Endothelial cell of umbilical vein (primary cell): ENCODE measurements around the gene BHLHE41. TPM values are rescaled to one million over a fixed set of nuclear protein-coding genes. Genes with fewer than 3 reads are reported as not detected.

Source experiments
- Bru-seq: library from RNA; stranded (reverse); fragments of 400-500 nt; gene quantifications from one replicate; lab custom pipeline; 2021; lab: Mats Ljungman, UMichigan
- BruChase-seq, 2 experiments: library from RNA; stranded (reverse); fragments of 400-500 nt; gene quantifications; one replicate each; lab custom pipeline; 2021; lab: Mats Ljungman, UMichigan
- BruUV-seq: library from RNA; stranded (reverse); fragments of 400-500 nt; replicated peaks from 2 replicates; lab custom pipeline; 2021; lab: Mats Ljungman, UMichigan
- CTCF ChIA-PET: fragments of 300-600, 350-600 bp; sonication (Branson Sonifier 250); formaldehyde crosslinking; loops from one replicate; lab custom pipeline; 2021; ENCODE audit warnings: antibody characterized with exemption, inconsistent platforms; lab: Charles Lee
- POLR2A ChIA-PET: fragments of 300-600, 350-600 bp; sonication (Branson Sonifier 250); formaldehyde crosslinking; loops from one replicate; lab custom pipeline; 2021; ENCODE audit warnings: antibody characterized with exemption, inconsistent platforms; lab: Charles Lee
- DNase-seq: peaks from one replicate; pipeline ENCODE4 v3.0.0-alpha.2; 2011; ENCODE audit warnings: low read depth, low spot score
- FAIRE-seq: peaks from 2 replicates; lab custom pipeline; 2011; peaks lifted over from hg19 to GRCh38; lab: Jason Lieb, UNC
- H2AFZ ChIP-seq: 2 replicates; pipeline ENCODE4 v1.6.0; 2012; ENCODE audit warnings: low read depth, low read length, control low read depth, inconsistent platforms
- H3K27ac ChIP-seq: 2 replicates; pipeline ENCODE4 v1.5.1; 2011; ENCODE audit warnings: low read depth, mild to moderate bottlenecking, control low read depth, low read length, moderate library complexity; ENCODE audit not compliant: insufficient read depth
- H3K27me3 ChIP-seq, 2 experiments: 2 replicates each; pipeline versions ENCODE4 v1.6.0 to v1.6.1; 2011; ENCODE audit warnings: low read length in 2 of 2, mixed read lengths in 1 of 2; ENCODE audit not compliant: control insufficient read depth in 2 of 2, insufficient read depth in 2 of 2
- H3K36me3 ChIP-seq, 2 experiments: 2 replicates in 1 of 2; 3 replicates in 1 of 2; pipeline ENCODE4 v1.5.1; 2011; ENCODE audit warnings: low read length in 2 of 2, mild to moderate bottlenecking in 1 of 2, moderate library complexity in 1 of 2; ENCODE audit not compliant: control insufficient read depth in 2 of 2, insufficient read depth in 2 of 2; ENCODE audit errors: extremely low read depth in 1 of 2
- H3K4me1 ChIP-seq: 3 replicates; pipeline ENCODE4 v1.5.1; 2011; ENCODE audit warnings: mild to moderate bottlenecking, low read length; ENCODE audit not compliant: control insufficient read depth, insufficient read depth; ENCODE audit errors: extremely low read depth
- H3K4me2 ChIP-seq: 2 replicates; pipeline ENCODE4 v1.6.1; 2011; ENCODE audit warnings: low read length, control low read depth, mixed read lengths; ENCODE audit not compliant: insufficient read depth
- H3K4me3 ChIP-seq, 3 experiments: fragments of 200-600 bp in 1 of 3; sonication (generic), shearing (Covaris generic) in 1 of 3; replicated peaks in 1 of 3; 2 replicates each; pipeline ENCODE4 v1.5.1; 2011 to 2016; ENCODE audit warnings: control low read depth in 3 of 3, low read length in 3 of 3, mild to moderate bottlenecking in 2 of 3, inconsistent platforms in 1 of 3, low read depth in 1 of 3, moderate library complexity in 1 of 3; ENCODE audit not compliant: insufficient read depth in 1 of 3
- H3K79me2 ChIP-seq: 2 replicates; pipeline ENCODE4 v1.6.0; 2012; ENCODE audit warnings: low read length, inconsistent platforms; ENCODE audit not compliant: control insufficient read depth, insufficient read depth
- H3K9ac ChIP-seq: replicated peaks from 2 replicates; pipeline ENCODE3; 2011; ENCODE audit warnings: low read length, control low read depth; ENCODE audit not compliant: insufficient read depth; ENCODE audit errors: extremely low read depth
- H3K9me1 ChIP-seq: replicated peaks from 3 replicates; pipeline ENCODE4 v1.6.0; 2011; ENCODE audit warnings: mild to moderate bottlenecking, low read length; ENCODE audit not compliant: control insufficient read depth, insufficient read depth; ENCODE audit errors: extremely low read depth
- H3K9me3 ChIP-seq: replicated peaks from 2 replicates; pipeline ENCODE4 v1.5.1; 2012; ENCODE audit warnings: low read length, inconsistent platforms; ENCODE audit not compliant: control insufficient read depth, insufficient read depth
- H4K20me1 ChIP-seq: replicated peaks from 2 replicates; pipeline ENCODE3; 2011; ENCODE audit warnings: mild to moderate bottlenecking, low read length; ENCODE audit not compliant: control insufficient read depth, insufficient read depth; ENCODE audit errors: extremely low read depth
- CTCF ChIP-seq, 2 donors: IDR thresholded peaks; 1 replicate in 1 of 2; 2 replicates in 1 of 2; pipeline ENCODE4 v1.5.1; 2011; ENCODE audit warnings: low read length in 2 of 2, mild to moderate bottlenecking in 2 of 2, moderate library complexity in 2 of 2, control low read depth in 1 of 2, inconsistent platforms in 1 of 2, low read depth in 1 of 2; ENCODE audit not compliant: insufficient read depth in 1 of 2; ENCODE audit errors: extremely low read depth in 1 of 2
- EZH2 ChIP-seq: IDR thresholded peaks from 2 replicates; pipeline ENCODE4 v1.6.1; 2012; ENCODE audit warnings: borderline replicate concordance, low read depth, mild to moderate bottlenecking, moderate library complexity, low read length, inconsistent platforms; ENCODE audit not compliant: severe bottlenecking
- FOS ChIP-seq: IDR thresholded peaks from 2 replicates; pipeline ENCODE4 v1.6.1; 2011; ENCODE audit warnings: mild to moderate bottlenecking, low read length, moderate library complexity, borderline replicate concordance; ENCODE audit not compliant: insufficient read depth
- GATA2 ChIP-seq: IDR thresholded peaks from 2 replicates; pipeline ENCODE4 v1.7.0; 2011; ENCODE audit warnings: low read depth, mild to moderate bottlenecking, moderate library complexity, mixed read lengths, low read length; ENCODE audit not compliant: insufficient read length, insufficient read depth
- JUN ChIP-seq: IDR thresholded peaks from 2 replicates; pipeline ENCODE4 v1.6.1; 2011; ENCODE audit warnings: borderline replicate concordance, low read depth; ENCODE audit not compliant: insufficient read length, insufficient read depth
- MAX ChIP-seq: IDR thresholded peaks from 2 replicates; pipeline ENCODE4 v1.6.1; 2011; ENCODE audit not compliant: insufficient read depth, insufficient read length
- MYC ChIP-seq: IDR thresholded peaks from one replicate; pipeline ENCODE4 v1.6.1; 2011; ENCODE audit warnings: mild to moderate bottlenecking, low read depth, low read length
- POLR2A ChIP-seq: IDR thresholded peaks from 2 replicates; pipeline ENCODE4 v1.6.1; 2012; ENCODE audit warnings: low read depth, mild to moderate bottlenecking, control low read depth, low read length
- POLR2AphosphoS5 ChIP-seq: IDR thresholded peaks from 2 replicates; pipeline ENCODE4 v1.6.1; 2012; ENCODE audit warnings: low read depth, mild to moderate bottlenecking, control low read depth, low read length, moderate library complexity; ENCODE audit not compliant: insufficient read depth
- dilution Hi-C: fragments of 300-500 bp; cut with MboI; formaldehyde crosslinking; loops from one replicate; pipeline ENCODE4 v1.15.0; 2019; ENCODE audit warnings: low sequenced_read_pairs; ENCODE audit not compliant: extremely low pct_ligation_motif_present
- intact Hi-C: fragments of 100-400 bp; cut with micrococcal nuclease; formaldehyde crosslinking; loops from one replicate; pipeline ENCODE4 v1.10.0; 2022
- long read RNA-seq: library from polyadenylated mRNA; stranded (forward); transcript quantifications from one replicate; pipeline ENCODE4 v2.0.0, GENCODE V29; 2021
- polyA minus RNA-seq, 3 experiments: library from RNA; depleted of rRNA, polyadenylated mRNA; stranded (reverse); fragments of >200 nt; gene quantifications; 1 replicate in 1 of 3; 2 replicates in 2 of 3; pipeline ENCODE4 v1.2.3, GENCODE V29; 2011
- polyA plus RNA-seq, 4 experiments: library from polyadenylated mRNA; depleted of rRNA in 3 of 4; stranded (reverse) in 3 of 4; unstranded in 1 of 4; fragments of >200 nt; gene quantifications; 2 replicates each; pipeline versions ENCODE4 v1.2.1 to v1.2.3, GENCODE V29; 2011 to 2012; ENCODE audit warnings: missing spikeins in 1 of 4
- total RNA-seq: library from RNA; stranded (reverse); gene quantifications from 2 replicates; pipeline ENCODE4 v1.2.3, GENCODE V29; 2021

The BHLHE41 gene
- total RNA-seq (0.07 and 0.24 TPM in 2 replicates), polyA plus RNA-seq (0.03 and 0.12 TPM in 2 replicates), polyA minus RNA-seq (not detected in 2 replicates), Bru-seq, nascent RNA (percentile 16 among the genes with signal in this experiment), BruChase-seq, experiment 1, labeled RNA remaining after a 6-hour chase (percentile 26 among the genes with signal in this experiment), BruChase-seq, experiment 2, labeled RNA remaining after a 2-hour chase (percentile 24 among the genes with signal in this experiment)
- 0.04 and 0.06 TPM in 2 replicates for polyA plus RNA-seq (2011; cell fraction: cytosol; rRNA removed)
- polyA plus RNA-seq (2011; cell fraction: nucleus; rRNA removed) = 0.04 TPM in 1 of 2 replicates, not detected in the other
- polyA plus RNA-seq (2012) = 0.59 and 0.85 TPM in 2 replicates
- not detected for polyA minus RNA-seq (2011; cell fraction: cytosol; rRNA and poly(A)+ RNA removed)
- not detected in 2 replicates for polyA minus RNA-seq (2011; cell fraction: nucleus; rRNA and poly(A)+ RNA removed)
- long read RNA-seq, partial matches to known transcripts = 0 of 1 reads
- long read RNA-seq, other reads (novel, unspliced or antisense) = 1 of 1 reads

- BruUV-seq = no TSS peak
- FAIRE-seq = no peak
These were observed at the start of gene BHLHE41 for GRCh38 chr12:26124446-26125399. TSS of gene BHLHE41 (minus strand) at chr12:26125037. CDS start at chr12:26124779, 258 bp downstream.

More at GRCh38 chr12:26124446-26125399, at the start of gene BHLHE41:
- Histone ChIP-seq H3K27me3 (peaks cover 30 to 50% of the 10 kb centered on the region in 2 experiments), H3K9ac (peak within 1 kb of the TSS; percentile 21), H3K79me2 (no peaks in the 10 kb centered on the region), H2AFZ (peak within 1 kb of the TSS; percentile 60), H3K4me3 (peak within 1 kb of the TSS; percentile 39 to 64 (median 49)), H4K20me1 (no peaks in the 10 kb centered on the region), H3K4me2 (peak within 1 kb of the TSS; percentile 95), H3K9me1 (no peaks in the 10 kb centered on the region), H3K36me3 (no peaks in the 10 kb centered on the region), H3K4me1 (peaks cover 23% of the 10 kb centered on the region), H3K27ac (no peak within 1 kb of the TSS), H3K9me3 (no peaks in the 10 kb centered on the region)
- ChIA-PET POLR2A (no interaction called here), CTCF (interaction anchor here (0.7 to 4.4 kb wide), 11 partner anchors 9 to 577 kb away, joined by 3 to 24 read pairs (median 3); partner anchors contain the start of gene SSPN)
- TF ChIP-seq FOS = no peak
- TF ChIP-seq POLR2A = no peak
- TF ChIP-seq JUN = no peak
- no peak for TF ChIP-seq CTCF (IDR thresholded peaks at IDR 0.05; ENCODE audit: extremely low read depth in 1 of 2, insufficient read depth in 1 of 2, low read depth in 1 of 2, low read length in 2 of 2)
- TF ChIP-seq MYC = no peak
- peak; percentile 81 for TF ChIP-seq EZH2
- no peak for TF ChIP-seq GATA2
- TF ChIP-seq MAX = peak; percentile 14
- TF ChIP-seq POLR2AphosphoS5 = no peak
- peak; percentile 23 for DNase-seq
- dilution Hi-C loops (no loop called here), intact Hi-C loops (loop anchor here (5.0 to 10.0 kb wide), 3 partner anchors 73 to 400 kb away; partner anchors contain the start of gene SSPN)
